HPDE6-E6E7 (cell line): Measurements from ENCODE around the gene GALR3.

Experiments
- DNase-seq: peaks from one replicate; pipeline ENCODE4 v3.0.0; 2011; ENCODE audit warnings: missing footprints; ENCODE audit errors: extremely low spot score

The GALR3 gene

DNA sequence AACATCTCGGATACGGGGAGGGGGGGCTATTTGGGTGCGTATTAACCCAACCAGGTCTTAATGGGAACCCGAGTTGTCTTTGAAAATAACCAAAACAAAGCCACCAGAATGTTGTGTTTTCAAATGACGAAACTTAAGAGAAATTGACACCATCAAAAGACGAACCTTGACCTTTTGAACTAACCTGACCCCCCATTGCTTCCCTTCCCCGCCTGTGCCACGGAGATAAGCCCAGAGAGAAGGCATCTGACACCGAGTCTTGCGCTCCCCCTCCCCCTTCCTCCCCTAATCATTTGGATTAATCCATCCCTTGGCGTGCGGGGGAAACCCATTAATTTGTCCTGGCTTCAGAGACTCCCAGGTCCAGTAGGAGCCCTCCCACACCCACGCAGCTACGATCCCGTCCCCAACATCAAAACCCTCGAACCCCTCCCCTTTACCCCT, 20.0 kb upstream of the GALR3 start:
- DNase-seq, result no peak

DNA sequence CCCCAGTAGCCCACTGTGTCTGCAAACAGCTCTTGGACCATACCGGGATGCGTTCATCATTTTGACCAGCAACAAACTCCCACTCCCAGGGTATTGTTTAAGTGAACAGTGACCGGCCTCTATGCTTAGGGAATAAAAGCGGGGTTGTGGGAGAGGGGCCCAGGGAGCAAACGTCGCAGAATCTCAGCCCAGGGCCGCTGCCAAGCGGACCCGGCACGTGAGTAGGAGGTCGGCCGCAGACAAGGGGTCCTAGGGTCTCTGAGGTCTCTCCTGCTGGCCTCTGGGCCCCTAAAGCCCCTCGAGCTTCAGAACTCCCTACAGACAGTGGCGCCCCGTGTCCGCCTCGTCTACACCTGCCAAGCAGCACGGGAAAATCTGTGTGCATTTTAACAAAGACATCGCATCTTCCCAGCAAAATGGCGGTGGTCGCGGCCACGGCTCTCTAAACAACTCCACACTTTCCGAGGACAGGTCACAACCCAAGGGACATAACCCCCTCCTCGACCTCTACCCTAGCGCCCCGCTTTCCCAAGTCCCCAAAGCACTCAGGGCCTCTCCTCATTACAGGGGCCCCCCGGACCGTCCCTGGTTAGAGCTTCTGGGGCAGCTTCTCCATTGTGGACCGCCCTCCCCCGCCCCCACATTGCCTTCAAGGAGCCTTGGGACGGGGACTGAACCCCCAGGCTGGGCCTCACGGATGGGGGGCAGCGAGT, 19.4 kb upstream of the GALR3 start:
- DNase-seq, result no peak

DNA sequence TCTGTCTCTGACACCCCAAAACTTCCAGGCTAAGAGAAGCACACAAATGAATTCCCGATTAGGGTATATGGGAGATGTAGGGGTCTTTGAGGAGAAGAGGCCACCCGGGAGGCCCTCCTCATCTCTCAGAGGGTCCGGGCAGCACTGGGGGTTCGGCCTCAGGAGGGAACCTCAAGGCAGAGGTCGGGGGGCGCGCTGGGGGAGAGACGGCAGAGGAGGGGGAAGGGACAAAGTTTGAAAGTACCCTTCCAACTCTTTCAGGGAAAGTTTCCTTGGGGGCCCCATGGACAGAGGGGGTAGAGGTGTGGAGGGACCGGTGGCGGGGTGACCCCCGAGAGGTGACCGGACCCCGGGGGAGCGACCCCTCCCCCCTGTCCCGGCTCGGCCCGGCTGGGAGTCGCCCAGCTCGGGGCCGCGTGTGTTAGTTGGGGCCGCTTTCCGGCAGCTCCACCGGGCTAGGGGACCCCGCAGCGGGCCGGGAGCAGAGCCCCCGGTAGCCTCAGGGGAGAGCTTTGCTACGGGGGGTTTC, 18.8 kb upstream of the GALR3 start:
- no peak for DNase-seq

DNA sequence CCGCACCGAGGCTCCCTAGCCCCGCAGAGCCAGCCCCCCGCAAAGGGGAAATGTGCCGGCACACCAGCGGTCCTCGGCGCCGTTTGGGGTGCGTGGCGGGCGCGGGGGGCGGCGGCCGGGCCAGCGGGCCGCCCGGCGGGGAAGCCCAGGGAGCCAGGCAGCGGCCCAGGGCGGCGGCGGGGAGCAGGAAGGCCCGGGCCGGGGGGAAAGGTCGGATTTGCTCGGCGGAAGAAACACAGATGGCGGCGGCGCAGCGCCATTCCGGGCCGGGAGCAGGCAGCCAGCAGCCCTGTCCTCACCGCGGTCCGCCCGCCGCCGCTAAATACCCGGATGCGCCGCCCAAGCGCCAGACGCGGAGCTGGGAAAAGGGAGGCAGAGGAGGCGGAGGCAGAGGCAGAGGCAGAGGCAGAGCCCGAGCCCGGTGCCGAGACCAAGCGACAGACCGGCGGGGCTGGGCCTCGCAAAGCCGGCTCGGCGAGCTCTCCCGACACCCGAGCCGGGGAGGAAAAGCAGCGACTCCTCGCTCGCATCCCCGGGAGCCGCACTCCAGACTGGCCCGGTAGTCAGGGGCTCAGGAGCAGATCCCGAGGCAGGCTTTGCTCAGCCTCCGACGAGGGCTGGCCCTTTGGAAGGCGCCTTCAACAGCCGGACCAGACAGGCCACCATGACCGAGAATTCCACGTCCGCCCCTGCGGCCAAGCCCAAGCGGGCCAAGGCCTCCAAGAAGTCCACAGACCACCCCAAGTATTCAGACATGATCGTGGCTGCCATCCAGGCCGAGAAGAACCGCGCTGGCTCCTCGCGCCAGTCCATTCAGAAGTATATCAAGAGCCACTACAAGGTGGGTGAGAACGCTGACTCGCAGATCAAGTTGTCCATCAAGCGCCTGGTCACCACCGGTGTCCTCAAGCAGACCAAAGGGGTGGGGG, 18.0 kb upstream of the GALR3 start:
- DNase-seq, result no peak

DNA sequence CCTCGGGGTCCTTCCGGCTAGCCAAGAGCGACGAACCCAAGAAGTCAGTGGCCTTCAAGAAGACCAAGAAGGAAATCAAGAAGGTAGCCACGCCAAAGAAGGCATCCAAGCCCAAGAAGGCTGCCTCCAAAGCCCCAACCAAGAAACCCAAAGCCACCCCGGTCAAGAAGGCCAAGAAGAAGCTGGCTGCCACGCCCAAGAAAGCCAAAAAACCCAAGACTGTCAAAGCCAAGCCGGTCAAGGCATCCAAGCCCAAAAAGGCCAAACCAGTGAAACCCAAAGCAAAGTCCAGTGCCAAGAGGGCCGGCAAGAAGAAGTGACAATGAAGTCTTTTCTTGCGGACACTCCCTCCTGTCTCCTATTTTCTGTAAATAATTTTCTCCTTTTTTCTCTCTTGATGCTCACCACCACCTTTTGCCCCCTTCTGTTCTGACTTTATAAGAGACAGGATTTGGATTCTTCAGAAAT, 17.3 kb upstream of the GALR3 start:
- DNase-seq, result no peak

DNA sequence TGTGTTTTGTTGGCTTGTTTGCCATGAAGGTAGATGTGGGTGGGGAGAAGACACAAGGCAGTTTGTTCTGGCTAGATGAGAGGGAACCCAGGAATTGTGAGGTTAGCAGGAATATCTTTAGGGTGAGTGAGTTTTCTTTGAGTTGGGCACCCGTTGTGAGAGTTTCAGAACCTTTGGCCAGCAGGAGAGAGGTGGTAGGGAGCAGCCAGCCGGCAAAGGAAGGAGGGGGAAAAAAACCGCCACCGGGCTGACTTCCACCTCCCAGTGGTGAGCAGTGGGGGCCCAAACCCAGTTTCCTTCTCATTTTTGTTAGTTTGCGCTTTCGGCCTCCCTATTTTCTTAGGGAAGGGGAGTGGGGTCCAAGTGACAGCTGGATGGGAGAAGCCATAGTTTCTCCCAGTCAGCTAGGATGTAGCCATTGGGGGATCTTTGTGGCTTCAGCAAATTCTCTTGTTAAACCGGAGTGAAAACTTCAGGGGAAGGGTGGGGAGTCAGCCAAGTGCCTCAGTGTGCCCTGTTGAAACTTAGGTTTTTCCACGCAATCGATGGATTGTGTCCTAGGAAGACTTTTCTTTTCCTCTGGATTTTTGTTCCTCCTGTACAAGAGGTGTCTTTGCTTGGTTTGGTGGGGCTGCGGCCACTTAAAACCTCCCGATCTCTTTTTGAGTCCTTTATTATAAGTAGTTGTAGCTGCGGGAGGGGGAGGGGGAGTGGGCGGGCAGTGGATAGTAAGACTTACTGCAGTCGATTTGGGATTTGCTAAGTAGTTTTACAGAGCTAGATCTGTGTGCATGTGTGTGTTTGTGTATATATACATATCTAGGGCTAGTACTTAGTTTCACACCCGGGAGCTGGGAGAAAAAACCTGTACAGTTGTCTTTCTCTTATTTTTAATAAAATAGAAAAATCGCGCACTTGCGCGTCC, 16.5 kb upstream of the GALR3 start:
- DNase-seq, result no peak

DNA sequence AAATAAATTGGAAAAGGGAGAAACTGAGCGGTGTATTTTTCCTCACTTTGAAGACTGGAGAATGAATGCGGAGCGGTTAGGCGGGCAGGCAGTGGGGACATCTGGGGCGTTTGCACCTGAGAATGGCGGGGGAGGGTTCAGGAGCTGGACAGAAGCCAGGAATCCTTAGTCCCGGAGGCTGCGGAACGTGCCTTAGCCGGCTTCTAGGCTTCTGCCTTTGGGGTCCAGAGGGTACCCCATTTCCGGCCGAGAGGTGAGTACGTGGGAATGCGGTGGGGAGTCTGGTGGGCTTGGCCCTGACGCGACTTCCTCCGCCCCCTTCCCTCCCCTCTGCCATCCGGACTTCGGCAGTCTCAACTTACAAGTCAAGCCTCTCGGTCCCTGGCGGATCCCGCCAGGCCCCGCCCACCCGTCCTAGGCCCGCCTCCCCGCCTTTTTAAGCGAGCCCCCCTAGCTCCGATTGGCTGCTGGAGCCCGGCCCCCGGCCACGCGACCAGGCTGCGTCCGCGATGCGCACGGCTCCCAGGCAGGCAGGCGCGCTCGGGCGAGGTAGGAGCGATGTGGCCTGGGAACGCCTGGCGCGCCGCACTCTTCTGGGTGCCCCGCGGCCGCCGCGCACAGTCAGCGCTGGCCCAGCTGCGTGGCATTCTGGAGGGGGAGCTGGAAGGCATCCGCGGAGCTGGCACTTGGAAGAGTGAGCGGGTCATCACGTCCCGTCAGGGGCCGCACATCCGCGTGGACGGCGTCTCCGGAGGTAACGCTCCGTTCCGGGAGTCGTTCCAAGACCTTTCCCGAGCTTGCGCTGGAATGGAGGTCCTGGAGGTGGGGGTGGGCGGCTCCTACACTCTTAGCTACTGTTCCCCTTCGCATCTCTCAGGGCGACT, 15.5 kb upstream of the GALR3 start, which contains the start of gene GCAT:
Gene GCAT (plus strand): TSS at position 525 of the 884 bp plus-strand sequence. CDS start 34 bp downstream, at position 559.
- DNase-seq, result peak; percentile 91

DNA sequence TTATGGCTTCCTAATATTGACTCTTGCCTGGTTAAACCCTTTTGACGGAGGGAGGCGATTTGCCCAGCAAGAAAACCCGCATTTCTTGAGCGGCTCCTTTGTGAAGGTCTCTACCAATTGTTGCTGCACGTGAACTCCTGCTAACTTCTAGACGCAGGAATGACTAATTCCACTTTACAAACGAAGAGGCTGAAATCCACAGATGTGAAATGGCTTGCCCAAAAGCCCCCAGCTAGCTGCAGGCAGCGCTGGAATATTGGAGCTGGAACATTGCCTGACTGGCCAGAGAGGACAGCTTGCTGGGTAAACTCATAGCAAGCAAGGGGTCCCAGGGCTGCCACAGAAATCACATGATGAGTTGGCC, 14.9 kb upstream of the GALR3 start:
- no peak for DNase-seq

DNA sequence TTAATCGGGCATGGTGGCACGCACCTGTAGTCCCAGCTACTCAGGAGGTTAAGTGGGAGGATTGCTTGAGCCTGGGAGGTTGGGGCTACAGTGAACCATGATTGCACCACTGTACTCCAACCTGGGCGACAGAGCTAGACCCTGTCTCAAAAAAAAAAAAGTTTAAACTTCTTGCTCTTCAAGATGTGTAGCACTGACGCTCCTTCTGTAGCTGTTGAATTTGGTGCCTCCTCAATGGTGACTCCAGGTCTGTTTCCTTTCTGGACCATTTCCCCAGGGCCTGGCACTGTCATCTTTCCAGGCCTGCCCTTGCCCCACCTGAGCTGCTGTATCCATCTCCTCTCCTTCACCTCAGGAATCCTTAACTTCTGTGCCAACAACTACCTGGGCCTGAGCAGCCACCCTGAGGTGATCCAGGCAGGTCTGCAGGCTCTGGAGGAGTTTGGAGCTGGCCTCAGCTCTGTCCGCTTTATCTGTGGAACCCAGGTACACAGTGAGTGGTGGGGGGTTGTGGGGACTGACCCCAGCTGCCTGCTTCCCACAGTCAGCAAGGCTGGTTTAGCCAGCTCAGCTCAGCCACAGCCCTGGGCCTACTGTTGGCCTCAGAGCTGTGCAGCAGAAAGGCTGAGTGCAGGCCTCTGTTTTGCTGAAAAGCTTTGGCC, 13.4 kb upstream of the GALR3 start:
- no peak for DNase-seq

DNA sequence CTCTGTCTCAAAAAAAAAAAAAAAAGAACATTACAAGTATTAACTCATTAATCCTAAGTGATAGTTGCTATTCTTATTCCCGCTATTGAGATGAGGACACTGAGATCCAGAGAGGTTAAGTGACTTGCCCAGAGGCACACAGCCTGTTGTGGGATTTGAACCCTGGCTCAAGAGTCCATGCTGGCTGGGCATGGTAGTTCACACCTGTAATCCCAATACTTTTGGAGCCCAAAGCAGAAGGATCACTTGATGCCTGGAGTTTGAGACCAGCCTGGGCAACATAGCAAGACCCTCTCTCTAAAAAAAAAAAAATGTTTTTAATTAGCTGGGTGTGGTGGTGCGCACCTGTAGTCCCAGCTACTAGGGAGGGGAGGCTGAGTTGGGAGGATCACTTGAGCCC, 11.3 kb upstream of the GALR3 start:
- no peak for DNase-seq

DNA sequence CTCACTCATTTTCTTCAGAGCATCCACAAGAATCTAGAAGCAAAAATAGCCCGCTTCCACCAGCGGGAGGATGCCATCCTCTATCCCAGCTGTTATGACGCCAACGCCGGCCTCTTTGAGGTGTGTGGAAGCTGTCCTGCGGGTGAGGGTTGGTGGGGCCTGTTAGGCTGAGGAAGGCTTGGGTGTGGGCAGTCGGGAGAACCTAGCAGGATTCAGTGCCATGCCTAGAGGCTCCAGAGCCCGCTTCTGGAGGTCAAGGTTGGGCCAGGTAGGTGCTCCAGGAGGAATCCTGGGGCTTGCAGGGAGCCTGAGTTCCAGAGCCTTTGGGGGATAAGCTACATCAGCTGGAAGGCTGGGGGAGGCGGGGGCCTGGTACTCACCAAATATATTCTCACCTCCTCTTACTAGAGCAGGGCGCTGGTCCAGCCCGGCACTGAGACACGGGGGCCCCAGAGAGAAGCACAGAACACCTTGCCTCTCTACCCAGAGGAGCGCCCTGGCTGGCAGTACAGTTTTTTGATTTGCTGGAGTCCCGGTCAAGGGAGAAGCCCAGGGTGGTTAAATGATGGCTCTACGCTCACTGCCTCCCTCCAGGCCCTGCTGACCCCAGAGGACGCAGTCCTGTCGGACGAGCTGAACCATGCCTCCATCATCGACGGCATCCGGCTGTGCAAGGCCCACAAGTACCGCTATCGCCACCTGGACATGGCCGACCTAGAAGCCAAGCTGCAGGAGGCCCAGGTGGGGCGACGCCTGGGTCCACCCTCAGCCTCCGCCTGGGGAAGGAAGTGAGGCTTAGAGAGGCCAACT, 10.1 kb upstream of the GALR3 start:
- no peak for DNase-seq

DNA sequence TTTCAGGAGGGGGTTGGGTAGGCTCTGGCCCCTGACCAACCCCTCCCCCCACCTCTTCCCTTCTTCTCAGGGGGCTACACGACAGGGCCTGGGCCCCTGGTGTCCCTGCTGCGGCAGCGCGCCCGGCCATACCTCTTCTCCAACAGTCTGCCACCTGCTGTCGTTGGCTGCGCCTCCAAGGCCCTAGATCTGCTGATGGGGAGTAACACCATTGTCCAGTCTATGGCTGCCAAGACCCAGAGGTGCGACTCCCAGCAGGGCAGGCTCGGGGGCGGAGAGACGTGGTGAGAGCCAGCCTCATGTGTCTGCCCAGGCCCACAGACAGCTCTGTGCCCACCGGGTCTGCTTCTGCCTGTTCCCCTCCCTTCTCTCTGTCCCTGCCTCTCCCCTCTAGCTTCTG, 7.6 kb upstream of the GALR3 start:
- DNase-seq, result no peak

DNA sequence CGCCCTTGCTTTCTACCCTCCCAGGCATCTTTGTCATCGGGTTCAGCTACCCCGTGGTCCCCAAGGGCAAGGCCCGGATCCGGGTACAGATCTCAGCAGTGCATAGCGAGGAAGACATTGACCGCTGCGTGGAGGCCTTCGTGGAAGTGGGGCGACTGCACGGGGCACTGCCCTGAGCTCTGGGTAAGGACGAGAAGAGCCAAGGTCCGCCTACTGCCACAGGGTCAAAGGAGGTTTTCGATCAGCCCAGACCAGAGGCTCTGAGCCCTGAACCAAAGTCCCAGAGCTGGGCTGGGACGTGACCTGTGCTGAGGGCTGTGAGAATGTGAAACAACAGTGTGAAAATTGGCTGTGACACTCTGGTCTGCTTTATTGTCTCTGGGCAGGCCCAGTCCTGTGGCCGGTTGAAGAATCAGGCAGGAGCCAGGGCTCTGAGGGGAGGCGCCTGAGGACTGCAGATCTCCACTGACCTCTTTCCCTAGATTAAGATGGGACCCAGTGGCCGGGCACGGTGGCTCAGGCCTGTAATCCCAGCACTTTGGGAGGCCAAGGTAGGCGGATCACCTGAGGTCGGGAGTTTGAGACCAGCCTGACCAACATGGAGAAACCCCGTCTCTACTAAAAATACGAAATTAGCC, 6.5 kb upstream of the GALR3 start:
- no peak for DNase-seq

DNA sequence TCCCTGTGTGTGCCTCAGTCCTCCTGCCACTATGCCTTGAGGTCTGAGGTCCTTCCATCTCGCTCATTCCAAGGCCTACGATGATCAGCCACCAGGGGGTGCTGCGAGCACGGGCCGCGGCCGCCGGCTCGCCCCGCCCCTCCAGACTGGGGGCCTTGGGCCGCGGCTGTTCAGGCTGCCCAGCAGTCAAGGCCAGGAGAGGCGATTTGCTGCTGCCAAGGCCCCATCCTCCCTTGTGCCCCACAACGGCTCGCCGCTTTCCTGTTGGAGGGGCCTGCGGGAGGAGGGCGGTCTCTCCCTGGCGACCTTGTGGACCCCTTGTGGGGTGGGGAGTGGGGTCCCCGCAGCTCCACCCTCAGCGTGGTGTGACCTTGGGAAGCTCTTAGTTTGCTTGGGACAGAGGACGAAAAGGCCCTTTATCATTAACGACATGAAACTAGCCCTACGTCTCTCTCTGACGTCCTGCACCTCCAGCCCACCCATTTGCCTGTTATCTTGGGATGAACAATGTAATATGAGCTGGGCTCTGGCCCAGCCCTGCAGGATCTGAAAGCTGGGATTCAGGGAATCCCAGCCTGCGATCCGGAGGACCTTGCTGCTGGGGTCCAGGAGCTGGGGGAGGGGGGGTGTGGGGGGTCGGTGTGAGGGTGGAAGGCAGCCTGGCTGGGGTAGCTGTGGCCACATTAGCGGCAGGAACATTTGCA, 5.3 kb upstream of the GALR3 start:
- DNase-seq, result peak; percentile 71

DNA sequence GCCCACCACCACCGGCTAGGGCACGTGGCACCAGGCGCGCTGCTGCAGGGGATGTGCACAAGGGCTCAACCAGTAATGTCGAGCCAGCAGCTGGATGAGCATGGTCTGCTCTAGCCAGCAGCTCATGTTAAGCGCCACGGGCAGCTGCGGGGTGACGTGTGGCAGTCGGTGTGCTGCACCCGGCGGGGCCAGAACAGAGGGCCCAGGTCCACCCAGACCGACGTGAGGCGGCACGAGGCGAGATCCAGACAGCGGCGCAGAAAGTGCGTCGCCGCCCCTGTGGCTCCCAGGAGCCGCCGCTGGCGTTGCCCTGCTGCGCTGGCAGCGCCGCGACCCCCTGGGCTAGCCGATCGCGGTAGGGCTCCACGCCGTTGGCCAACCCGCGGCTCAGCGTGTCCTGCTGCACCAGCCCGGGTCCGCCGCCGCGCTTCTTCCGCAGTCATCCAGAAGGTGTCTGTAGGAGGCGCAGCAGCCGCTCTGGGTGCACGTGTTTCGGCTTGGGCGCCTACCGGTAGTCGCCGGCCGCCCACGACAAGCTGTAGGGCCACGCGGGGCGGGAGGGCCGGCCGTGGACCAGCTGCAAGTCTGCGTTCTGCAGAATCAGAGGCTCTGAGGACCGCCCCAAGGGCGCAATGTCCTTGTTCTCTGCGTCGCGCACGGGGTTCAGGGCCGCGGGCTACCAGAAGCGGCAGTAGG, 4.6 kb upstream of the GALR3 start:
- no peak for DNase-seq

DNA sequence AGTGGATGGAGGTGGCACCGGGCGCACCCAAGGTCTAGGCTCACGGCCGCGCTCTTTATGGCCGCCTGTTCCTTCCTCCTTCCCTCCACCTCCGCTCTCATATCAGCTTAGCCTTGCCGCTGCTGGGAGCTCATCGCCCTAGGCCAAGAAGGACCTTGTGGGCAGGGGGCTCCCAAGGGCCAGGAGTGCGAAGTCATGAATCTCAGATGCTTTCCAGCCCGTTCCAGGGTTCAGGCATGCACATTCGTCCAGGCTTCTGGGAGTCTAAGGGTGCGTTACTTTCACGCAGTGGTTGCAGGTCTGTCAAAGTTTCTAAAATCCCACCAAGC, 4.1 kb upstream of the GALR3 start:
- DNase-seq, result no peak

DNA sequence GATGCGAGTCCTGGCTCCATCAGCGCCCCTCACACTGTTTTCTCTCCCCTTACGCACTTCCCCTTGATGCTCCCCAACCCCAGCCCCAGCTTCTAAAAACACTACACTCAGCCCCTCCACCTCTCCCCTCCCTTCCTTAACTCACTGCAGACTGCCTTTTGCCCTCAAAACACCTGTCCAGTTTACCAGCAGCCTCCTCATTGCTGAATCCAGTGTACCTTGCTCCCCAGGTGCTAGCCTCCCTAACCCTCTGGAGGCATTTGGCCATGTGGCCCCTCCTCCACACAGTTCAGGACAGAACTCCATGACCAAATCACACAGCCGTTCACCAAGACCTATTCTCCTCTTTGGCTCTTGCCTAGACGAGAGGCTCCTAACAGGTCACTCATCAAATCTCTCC, 2.8 kb upstream of the GALR3 start:
- no peak for DNase-seq
